Measurements from ENCODE around the gene NEMP2.

DNA sequence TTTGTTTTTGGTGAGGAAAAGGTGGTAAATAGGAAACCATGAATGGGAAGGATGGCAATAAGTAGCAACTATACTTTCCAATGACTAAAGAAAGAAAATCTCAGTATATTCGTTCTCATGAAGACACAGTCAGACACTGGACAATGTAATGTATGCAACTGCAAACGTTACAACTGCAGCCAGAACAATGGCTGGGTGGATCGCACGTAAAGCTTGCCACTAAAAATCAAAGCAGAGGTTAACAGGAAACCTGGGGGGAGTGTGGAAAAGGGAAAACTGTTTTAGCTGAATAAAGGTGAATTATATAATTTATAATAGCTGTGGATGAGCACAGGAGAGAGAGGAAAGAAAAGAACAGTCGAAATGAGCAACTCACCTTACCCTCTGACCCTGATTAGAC, 33.3 kb downstream of the NEMP2 start:
- TF ChIP-seq, protein P1, sequence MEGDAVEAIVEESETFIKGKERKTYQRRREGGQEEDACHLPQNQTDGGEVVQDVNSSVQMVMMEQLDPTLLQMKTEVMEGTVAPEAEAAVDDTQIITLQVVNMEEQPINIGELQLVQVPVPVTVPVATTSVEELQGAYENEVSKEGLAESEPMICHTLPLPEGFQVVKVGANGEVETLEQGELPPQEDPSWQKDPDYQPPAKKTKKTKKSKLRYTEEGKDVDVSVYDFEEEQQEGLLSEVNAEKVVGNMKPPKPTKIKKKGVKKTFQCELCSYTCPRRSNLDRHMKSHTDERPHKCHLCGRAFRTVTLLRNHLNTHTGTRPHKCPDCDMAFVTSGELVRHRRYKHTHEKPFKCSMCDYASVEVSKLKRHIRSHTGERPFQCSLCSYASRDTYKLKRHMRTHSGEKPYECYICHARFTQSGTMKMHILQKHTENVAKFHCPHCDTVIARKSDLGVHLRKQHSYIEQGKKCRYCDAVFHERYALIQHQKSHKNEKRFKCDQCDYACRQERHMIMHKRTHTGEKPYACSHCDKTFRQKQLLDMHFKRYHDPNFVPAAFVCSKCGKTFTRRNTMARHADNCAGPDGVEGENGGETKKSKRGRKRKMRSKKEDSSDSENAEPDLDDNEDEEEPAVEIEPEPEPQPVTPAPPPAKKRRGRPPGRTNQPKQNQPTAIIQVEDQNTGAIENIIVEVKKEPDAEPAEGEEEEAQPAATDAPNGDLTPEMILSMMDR (IDR thresholded peaks at IDR 0.05) = no peak
- TF ChIP-seq POLR2A (IDR thresholded peaks at IDR 0.05) = no peak

Measured in lower leg skin (tissue), 3 donors.